ENCODE data around the gene ATP4B.

Gene ATP4B

GRCh38 chr13:113636266-113636963, 21.6 kb downstream of the ATP4B start:
- TF ChIP-seq SP3 (tag by site-specific recombination; IDR thresholded peaks at IDR 0.05) = no peak
- no peak for TF ChIP-seq KLF8 (tag by site-specific recombination; IDR thresholded peaks at IDR 0.05)
- TF ChIP-seq ZXDB (tag by site-specific recombination; IDR thresholded peaks at IDR 0.05) = no peak
- no peak for TF ChIP-seq GLI2 (tag by site-specific recombination; IDR thresholded peaks at IDR 0.05; ENCODE audit: borderline replicate concordance, low read depth)
- TF ChIP-seq ZSCAN23 (tag by site-specific recombination; IDR thresholded peaks at IDR 0.05) = no peak
- TF ChIP-seq ZNF704 (tag by site-specific recombination; IDR thresholded peaks at IDR 0.05) = no peak
- TF ChIP-seq ZNF76 (tag by site-specific recombination; IDR thresholded peaks at IDR 0.05; ENCODE audit: borderline replicate concordance, low read depth) = no peak
- no peak for TF ChIP-seq ZNF404 (tag by site-specific recombination; IDR thresholded peaks at IDR 0.05)
- TF ChIP-seq ZNF585B (tag by site-specific recombination; IDR thresholded peaks at IDR 0.05) = no peak
- TF ChIP-seq, protein P1, sequence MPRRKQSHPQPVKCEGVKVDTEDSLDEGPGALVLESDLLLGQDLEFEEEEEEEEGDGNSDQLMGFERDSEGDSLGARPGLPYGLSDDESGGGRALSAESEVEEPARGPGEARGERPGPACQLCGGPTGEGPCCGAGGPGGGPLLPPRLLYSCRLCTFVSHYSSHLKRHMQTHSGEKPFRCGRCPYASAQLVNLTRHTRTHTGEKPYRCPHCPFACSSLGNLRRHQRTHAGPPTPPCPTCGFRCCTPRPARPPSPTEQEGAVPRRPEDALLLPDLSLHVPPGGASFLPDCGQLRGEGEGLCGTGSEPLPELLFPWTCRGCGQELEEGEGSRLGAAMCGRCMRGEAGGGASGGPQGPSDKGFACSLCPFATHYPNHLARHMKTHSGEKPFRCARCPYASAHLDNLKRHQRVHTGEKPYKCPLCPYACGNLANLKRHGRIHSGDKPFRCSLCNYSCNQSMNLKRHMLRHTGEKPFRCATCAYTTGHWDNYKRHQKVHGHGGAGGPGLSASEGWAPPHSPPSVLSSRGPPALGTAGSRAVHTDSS (tag by site-specific recombination; IDR thresholded peaks at IDR 0.05) = no peak
- no peak for TF ChIP-seq ZBTB7A (tag by site-specific recombination; IDR thresholded peaks at IDR 0.05; ENCODE audit: low read depth)
- no peak for TF ChIP-seq ZNF132 (tag by site-specific recombination; IDR thresholded peaks at IDR 0.05; ENCODE audit: borderline replicate concordance)
- Histone ChIP-seq H3K9me3 (ENCODE audit: control insufficient read depth, insufficient read depth, low read depth, low read length) (no peaks in the 10 kb centered on the region), H3K4me1 (ENCODE audit: control insufficient read depth, insufficient read depth, low read length) (no peaks in the 10 kb centered on the region), H3K36me3 (ENCODE audit: control insufficient read depth in 2 of 2, insufficient read depth in 1 of 2, low read length in 2 of 2) (peaks cover 0 to 95% of the 10 kb centered on the region in 2 experiments; a peak in 2 of 3 replicates), H3K27ac (ENCODE audit: extremely low read depth, low read depth, low read length) (no peak overlapping the region), H3K4me3 (ENCODE audit: low read depth, low read length) (no peak overlapping the region)
- ChIA-PET POLR2A (no interaction called here), CTCF (no interaction called here)

DNA sequence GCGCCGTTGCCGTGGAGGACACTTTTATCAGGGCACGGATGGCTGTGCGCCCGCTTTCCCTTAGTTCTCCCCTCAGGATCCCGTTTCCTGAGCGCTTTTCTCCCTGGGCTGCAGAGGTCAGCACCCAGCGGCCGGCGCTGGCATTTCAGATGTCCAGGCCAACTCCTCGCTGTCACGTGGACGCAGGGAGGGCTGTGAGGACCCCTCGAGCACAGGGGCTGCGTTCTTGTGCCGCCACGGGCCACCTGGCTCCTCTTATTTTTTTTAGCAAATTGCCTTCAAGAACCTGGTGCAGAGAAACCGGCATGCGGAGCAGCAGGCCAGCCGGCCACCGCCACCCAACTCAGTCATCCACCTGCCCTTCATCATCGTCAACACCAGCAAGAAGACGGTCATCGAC, 22.3 kb downstream of the ATP4B start:
- H3K36me3 ChIP-seq (ENCODE audit: control insufficient read depth in 2 of 2, insufficient read depth in 1 of 2, low read length in 2 of 2) = peaks cover 0 to 99% of the 10 kb centered on the region in 2 experiments; a peak in 2 of 3 replicates
- ChIA-PET CTCF (no interaction called here), POLR2A (no interaction called here)
- no peak overlapping the region for H3K27ac ChIP-seq (ENCODE audit: extremely low read depth, low read depth, low read length)
- H3K9me3 ChIP-seq (ENCODE audit: control insufficient read depth, insufficient read depth, low read depth, low read length) = no peaks in the 10 kb centered on the region
- no peak overlapping the region for H3K4me3 ChIP-seq (ENCODE audit: low read depth, low read length)
- no peaks in the 10 kb centered on the region for H3K4me1 ChIP-seq (ENCODE audit: control insufficient read depth, insufficient read depth, low read length)
- TF ChIP-seq ZNF274 (IDR thresholded peaks at IDR 0.05; ENCODE audit: low read length) = no peak
- TF ChIP-seq ZNF274 (tag by site-specific recombination; IDR thresholded peaks at IDR 0.05; ENCODE audit: borderline replicate concordance) = no peak
- no peak for TF ChIP-seq AEBP2 (tag by site-specific recombination; IDR thresholded peaks at IDR 0.05; ENCODE audit: borderline replicate concordance)
- no peak for TF ChIP-seq ZNF473 (tag by site-specific recombination; IDR thresholded peaks at IDR 0.05)
- TF ChIP-seq ZNF791 (tag by site-specific recombination; IDR thresholded peaks at IDR 0.05) = no peak
- TF ChIP-seq ZNF354C (tag by site-specific recombination; IDR thresholded peaks at IDR 0.05; ENCODE audit: borderline replicate concordance, low read depth) = no peak
- no peak for TF ChIP-seq KLF1 (tag by site-specific recombination; IDR thresholded peaks at IDR 0.05)
- TF ChIP-seq ZNF777 (tag by site-specific recombination; IDR thresholded peaks at IDR 0.05; ENCODE audit: borderline replicate concordance) = no peak
- TF ChIP-seq, protein P2, sequence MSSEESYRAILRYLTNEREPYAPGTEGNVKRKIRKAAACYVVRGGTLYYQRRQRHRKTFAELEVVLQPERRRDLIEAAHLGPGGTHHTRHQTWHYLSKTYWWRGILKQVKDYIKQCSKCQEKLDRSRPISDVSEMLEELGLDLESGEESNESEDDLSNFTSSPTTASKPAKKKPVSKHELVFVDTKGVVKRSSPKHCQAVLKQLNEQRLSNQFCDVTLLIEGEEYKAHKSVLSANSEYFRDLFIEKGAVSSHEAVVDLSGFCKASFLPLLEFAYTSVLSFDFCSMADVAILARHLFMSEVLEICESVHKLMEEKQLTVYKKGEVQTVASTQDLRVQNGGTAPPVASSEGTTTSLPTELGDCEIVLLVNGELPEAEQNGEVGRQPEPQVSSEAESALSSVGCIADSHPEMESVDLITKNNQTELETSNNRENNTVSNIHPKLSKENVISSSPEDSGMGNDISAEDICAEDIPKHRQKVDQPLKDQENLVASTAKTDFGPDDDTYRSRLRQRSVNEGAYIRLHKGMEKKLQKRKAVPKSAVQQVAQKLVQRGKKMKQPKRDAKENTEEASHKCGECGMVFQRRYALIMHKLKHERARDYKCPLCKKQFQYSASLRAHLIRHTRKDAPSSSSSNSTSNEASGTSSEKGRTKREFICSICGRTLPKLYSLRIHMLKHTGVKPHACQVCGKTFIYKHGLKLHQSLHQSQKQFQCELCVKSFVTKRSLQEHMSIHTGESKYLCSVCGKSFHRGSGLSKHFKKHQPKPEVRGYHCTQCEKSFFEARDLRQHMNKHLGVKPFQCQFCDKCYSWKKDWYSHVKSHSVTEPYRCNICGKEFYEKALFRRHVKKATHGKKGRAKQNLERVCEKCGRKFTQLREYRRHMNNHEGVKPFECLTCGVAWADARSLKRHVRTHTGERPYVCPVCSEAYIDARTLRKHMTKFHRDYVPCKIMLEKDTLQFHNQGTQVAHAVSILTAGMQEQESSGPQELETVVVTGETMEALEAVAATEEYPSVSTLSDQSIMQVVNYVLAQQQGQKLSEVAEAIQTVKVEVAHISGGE (tag by site-specific recombination; conservative IDR thresholded peaks at IDR 0.05; ENCODE audit: low read depth) = no peak
- no peak for TF ChIP-seq ZNF266 (tag by site-specific recombination; IDR thresholded peaks at IDR 0.05; ENCODE audit: low read depth)
- no peak for TF ChIP-seq ZNF692 (tag by site-specific recombination; IDR thresholded peaks at IDR 0.05)
- TF ChIP-seq ZNF112 (tag by site-specific recombination; IDR thresholded peaks at IDR 0.05) = no peak
- TF ChIP-seq SETDB1 (IDR thresholded peaks at IDR 0.05; ENCODE audit: insufficient read length, low read length) = no peak
- TF ChIP-seq KLF17 (tag by site-specific recombination; IDR thresholded peaks at IDR 0.05) = no peak
